ENCODE results near the gene CELSR2.

CELSR2 gene

GRCh38 chr1:109228167-109228566 is 21.2 kb upstream of the CELSR2 start:
- no peak for DNase-seq (ENCODE audit: low read depth)

- no peak for DNase-seq (ENCODE audit: low read depth)
These were observed 19.7 kb upstream of the CELSR2 start for GRCh38 chr1:109229531-109230127.

DNA sequence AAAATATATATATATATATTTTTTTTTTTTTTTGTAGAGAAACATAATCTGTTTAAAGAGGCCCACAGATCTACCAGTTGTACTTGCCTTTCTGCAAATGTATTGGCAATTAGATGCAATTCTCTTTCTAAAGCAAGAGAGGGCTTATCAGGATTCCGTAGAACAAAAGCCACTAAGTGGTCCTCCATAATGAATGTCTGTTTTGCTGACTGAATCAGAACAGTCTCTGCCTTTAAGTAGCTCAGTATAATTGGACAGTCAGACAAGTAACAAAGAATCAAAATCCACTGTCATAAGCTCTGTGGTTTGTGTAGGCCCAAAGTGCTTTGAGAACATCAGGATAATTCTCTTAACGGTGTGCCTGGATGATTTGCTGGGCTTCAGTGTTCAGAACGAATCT is 18.3 kb upstream of the CELSR2 start:
- no peak for DNase-seq (ENCODE audit: low read depth)

GRCh38 chr1:109235137-109235536 is 14.2 kb upstream of the CELSR2 start:
- DNase-seq (ENCODE audit: low read depth), result no peak

- no peak for DNase-seq (ENCODE audit: low read depth)
These were observed 11.8 kb upstream of the CELSR2 start for GRCh38 chr1:109237512-109237911.

GRCh38 chr1:109238382-109238781 is 11.0 kb upstream of the CELSR2 start:
- no peak for DNase-seq (ENCODE audit: low read depth)

- no peak for DNase-seq (ENCODE audit: low read depth)
These were observed 10.3 kb upstream of the CELSR2 start for GRCh38 chr1:109239047-109239408.

GRCh38 chr1:109239409-109240068 is 9.8 kb upstream of the CELSR2 start:
- DNase-seq (ENCODE audit: low read depth), result no peak

- no peak for DNase-seq (ENCODE audit: low read depth)
These were observed 8.9 kb upstream of the CELSR2 start for GRCh38 chr1:109240158-109241152.

DNA sequence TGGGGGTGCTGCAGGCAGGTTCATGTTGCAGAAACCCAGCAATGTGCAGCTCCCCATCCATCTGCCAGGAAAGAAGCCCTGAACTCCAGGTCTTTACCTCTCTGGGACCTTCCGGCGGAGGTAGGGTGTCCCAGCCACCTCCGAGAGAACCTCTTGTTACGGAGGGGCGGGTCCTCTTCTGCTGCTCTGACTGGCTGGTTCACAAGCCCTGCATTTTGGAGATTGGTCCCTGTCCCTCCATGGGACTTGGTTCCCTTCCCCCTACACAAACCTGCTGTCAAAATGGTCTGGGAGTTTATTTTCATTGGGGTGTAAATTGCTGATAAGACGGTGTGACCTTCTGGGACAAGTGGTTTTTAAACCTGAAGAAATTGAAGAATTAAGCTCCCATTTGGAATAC is 8.0 kb upstream of the CELSR2 start:
- DNase-seq (ENCODE audit: low read depth), result no peak

DNA sequence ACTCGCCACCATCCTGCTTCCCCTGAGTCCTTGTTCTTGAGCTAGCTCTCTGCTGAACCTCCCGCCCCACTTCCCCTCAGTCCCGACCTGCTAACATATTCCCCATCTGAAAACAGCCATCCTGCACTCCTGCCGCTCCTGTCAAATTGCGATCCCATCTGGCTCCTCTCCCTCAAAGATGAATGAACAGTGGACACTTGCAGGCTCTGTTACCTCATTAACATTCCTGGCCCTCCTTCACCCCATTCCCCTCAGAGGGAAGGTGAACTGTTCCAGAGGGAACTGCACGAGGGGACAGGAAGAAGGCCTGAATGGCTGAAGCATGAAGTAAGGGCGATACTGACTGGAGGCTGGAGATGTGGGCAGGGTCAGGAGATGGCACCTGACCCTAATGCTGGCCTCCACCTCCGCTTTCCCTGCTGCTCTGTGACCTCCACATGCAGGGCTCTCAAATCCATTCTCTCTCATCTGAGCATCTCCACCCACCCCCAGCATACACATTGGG is 7.4 kb upstream of the CELSR2 start:
- no peak for DNase-seq (ENCODE audit: low read depth)

DNA sequence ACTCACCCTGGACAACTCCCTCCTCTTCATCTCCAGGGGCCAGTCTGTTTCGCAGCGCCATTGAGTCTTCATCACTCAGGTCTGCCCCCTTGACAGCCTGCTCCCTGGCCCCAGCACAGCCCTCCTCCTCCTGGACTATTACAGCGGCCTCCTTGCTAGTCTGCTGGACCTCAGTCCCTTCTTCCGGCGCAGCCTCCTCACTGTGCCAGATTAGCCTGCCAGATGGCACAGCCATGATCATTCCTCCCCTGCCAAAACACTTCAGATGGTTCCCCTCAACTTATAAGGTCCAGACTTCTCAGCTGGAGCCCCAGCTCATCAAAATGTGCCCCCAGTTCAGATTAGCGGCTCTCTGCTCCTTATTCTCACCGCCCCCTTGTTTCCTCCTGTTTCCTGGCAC is 7.0 kb upstream of the CELSR2 start:
- DNase-seq (ENCODE audit: low read depth), result no peak

GRCh38 chr1:109243221-109243620 is 6.1 kb upstream of the CELSR2 start:
- DNase-seq (ENCODE audit: low read depth), result no peak

DNA sequence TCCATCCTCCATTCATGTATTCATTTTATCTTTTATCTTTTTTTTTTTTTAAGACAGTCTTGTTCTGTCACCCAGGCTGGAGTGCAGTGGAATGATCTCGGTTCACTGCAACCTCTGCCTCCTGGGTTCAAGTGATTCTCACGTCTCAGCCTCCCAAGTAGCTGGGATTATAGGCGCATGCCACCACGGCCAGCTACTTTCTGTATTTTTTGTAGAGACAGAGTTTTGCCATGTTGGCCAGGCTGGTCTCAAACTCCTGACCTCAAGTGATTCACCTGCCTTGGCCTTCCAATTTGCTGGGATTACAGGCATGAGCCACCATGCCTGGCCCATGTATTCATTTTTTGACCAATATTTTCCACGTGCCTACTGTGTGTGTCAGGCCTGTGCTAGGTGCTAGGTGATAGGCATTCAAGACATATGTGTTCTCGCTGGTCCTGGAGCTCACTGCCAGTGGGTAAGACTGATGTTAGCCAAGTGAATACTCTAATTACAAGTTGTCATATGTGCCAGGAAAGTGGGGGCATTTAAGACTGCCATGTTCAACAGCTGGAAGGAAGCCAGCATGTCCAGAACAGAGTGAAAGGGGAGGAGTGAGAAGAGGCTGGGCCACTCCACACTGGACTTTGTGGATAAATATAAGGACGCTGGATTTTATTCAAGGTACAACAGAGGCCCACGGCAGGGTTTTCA is 5.3 kb upstream of the CELSR2 start:
- DNase-seq (ENCODE audit: low read depth), result no peak

DNA sequence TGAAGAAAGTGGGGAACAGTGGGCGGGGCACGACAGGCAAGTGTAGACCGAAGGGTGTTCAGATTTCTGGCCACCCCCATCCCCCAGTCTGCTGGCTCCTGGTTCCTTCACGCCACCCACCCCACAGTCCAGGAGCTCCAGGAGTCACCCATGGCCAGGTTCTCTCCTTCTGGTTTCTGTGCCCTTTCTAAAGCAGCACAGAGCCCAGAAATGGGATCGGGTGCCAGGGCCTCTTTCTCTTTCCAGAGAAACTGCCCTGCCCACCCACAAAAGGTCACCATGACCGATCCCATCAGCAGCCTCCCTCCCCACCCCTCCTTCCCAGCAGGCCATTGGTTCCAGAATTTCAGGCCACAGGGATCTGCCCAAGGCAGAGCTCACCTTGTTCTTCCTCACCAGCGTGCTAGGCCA is 3.2 kb upstream of the CELSR2 start:
- DNase-seq (ENCODE audit: low read depth), result no peak

DNA sequence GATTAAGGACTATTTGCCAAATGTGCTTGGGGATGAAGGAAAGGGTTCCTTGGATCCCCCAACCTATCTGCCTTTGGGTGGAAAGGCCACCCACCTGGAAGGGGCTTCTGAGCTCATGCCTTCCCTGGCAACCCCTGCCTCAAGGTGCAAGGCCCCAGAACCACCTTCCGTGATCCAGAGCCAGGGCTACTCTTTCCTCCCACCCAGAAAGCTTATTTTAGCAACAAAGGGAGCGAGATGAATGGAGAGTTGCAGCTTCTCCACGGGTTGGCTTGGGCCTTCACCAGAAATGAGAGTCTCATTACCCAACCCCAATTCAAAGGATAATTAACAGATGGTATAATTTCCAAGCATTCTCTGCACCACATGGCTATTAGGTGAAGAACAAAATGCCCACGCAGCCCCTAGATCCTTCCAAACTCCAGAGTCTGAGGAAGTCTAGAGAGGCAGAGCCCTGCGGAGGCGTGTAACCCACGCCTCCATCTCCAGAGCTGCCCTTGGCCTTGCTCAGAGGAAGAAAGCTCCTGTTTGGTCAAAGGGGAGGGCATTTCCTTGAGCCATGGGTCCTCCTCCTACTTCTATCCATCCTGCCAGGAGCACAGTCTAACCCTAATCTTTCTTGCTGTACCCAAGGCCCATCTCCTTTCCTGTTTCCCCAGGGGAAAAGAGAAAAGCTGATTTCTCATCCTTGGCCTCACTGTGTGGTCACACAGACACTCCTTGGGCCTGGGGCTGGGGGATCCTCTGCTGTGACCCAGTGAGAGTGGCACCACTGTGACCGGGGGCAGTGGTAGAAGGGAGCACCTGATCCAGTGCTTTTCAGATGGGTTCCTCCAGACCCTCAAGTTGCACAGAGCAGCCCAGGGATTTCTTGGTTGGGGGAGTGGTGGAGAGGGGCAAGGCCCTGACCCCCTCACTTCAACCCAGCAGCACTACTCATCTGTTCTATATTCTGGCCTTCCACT is 1.7 kb upstream of the CELSR2 start:
- no peak for DNase-seq (ENCODE audit: low read depth)

DNA sequence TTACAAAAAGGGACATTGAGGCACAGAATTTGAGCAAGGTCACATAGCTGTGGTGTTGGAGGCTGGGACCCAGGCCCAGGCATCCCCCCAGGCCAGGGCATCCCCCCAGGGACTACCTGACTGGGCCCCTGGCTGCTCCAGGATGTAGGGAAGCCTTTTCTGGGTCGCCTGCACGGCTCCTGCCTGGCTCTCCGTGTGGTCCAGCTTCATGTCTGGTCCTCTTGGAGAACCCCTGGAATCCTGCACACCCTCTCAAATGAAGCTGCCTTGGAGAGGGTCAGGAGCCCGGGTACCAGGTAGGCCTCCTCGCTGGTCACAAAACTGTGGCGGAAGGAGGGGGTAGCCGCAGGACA is 919 bp upstream of the CELSR2 start:
- DNase-seq (ENCODE audit: low read depth), result no peak

GRCh38 chr1:109249654-109250401 is 489 bp downstream of the CELSR2 start:
- no peak for DNase-seq (ENCODE audit: low read depth)

GRCh38 chr1:109250454-109251276 is 1.3 kb downstream of the CELSR2 start:
- no peak for DNase-seq (ENCODE audit: low read depth)

Data from GM04503 (cell line).